Amniotic epithelial cell (primary cell): Measurements from ENCODE around the gene ZCCHC17.
A peak's percentile ranks its signal among the peaks of the same experiment; 100 is the strongest.
"Not testable (repeated sequence)": the region's sequence is repeated elsewhere in the genome, so short reads cannot be mapped to it uniquely, and the experiment has no call there.

Experiments
- DNase-seq: peaks from one replicate; pipeline ENCODE4 v3.0.0-alpha.2; 2010; ENCODE audit warnings: low read depth

Gene ZCCHC17

GRCh38 chr1:31370565-31370964 is 73.7 kb downstream of the ZCCHC17 start:
- DNase-seq: no peak

- no peak for DNase-seq
These were observed 74.5 kb downstream of the ZCCHC17 start for GRCh38 chr1:31371121-31371959.

- DNase-seq: no peak
These were observed 75.2 kb downstream of the ZCCHC17 start for GRCh38 chr1:31372051-31372450.

GRCh38 chr1:31372751-31373055 is 75.9 kb downstream of the ZCCHC17 start:
- DNase-seq: no peak

- DNase-seq: peak; percentile 47
These were observed 76.4 kb downstream of the ZCCHC17 start, which contains the start of gene FABP3 for GRCh38 chr1:31373056-31373896. TSS of gene FABP3 (minus strand) at chr1:31373076. CDS start at chr1:31373014, 62 bp downstream.

- no peak for DNase-seq
These were observed 77.2 kb downstream of the ZCCHC17 start for GRCh38 chr1:31373897-31374486.

GRCh38 chr1:31374511-31375196 is 77.8 kb downstream of the ZCCHC17 start:
- DNase-seq: peak; percentile 32

- peak; percentile 88 for DNase-seq
These were observed 79.7 kb downstream of the ZCCHC17 start for GRCh38 chr1:31376375-31377134.

- DNase-seq: no peak
These were observed 80.6 kb downstream of the ZCCHC17 start for GRCh38 chr1:31377364-31377863.

- no peak for DNase-seq
These were observed 81.2 kb downstream of the ZCCHC17 start for GRCh38 chr1:31378001-31378400.

- no peak for DNase-seq
These were observed 83.3 kb downstream of the ZCCHC17 start for GRCh38 chr1:31380181-31380580.

GRCh38 chr1:31381394-31382294 is 84.8 kb downstream of the ZCCHC17 start:
- no peak for DNase-seq

- DNase-seq: no peak
These were observed 85.7 kb downstream of the ZCCHC17 start for GRCh38 chr1:31382379-31382989.

- no peak for DNase-seq
These were observed 87.1 kb downstream of the ZCCHC17 start for GRCh38 chr1:31383967-31384366.

GRCh38 chr1:31386576-31387243 is 89.9 kb downstream of the ZCCHC17 start:
- not testable (repeated sequence) for DNase-seq

- DNase-seq: peak; percentile 31
These were observed 90.8 kb downstream of the ZCCHC17 start for GRCh38 chr1:31387612-31388011.

GRCh38 chr1:31389616-31390015 is 92.8 kb downstream of the ZCCHC17 start:
- no peak for DNase-seq

- no peak for DNase-seq
These were observed 93.2 kb downstream of the ZCCHC17 start for GRCh38 chr1:31390071-31390470.

- DNase-seq: no peak
These were observed 96.6 kb downstream of the ZCCHC17 start for GRCh38 chr1:31393463-31393862.
